Effector memory CD8-positive, alpha-beta T cell (primary cell): ENCODE data around the gene PRDM12.

Source experiments
- ATAC-seq: fragments of 150-1000 bp; cut with Tn5 transposase; replicated peaks from 2 replicates; pipeline ENCODE4 v1.10.0; 2021; ENCODE audit warnings: mild to moderate bottlenecking, moderate library complexity
- DNase-seq, 3 experiments: peaks; one replicate each; pipeline ENCODE4 v3.0.0; 2021
- H3K27ac Mint-ChIP-seq, 2 donors: one replicate each; pipeline ENCODE4 v1.8.0; 2022; ENCODE audit warnings: mild to moderate bottlenecking in 2 of 2, mixed read lengths in 2 of 2, moderate library complexity in 2 of 2
- H3K27me3 Mint-ChIP-seq, 2 donors: one replicate each; pipeline ENCODE4 v1.8.0; 2022; ENCODE audit warnings: mixed read lengths in 2 of 2
- H3K36me3 Mint-ChIP-seq: one replicate; pipeline ENCODE4 v1.8.0; 2022; ENCODE audit warnings: mild to moderate bottlenecking, moderate library complexity, mixed read lengths; ENCODE audit not compliant: insufficient read depth
- H3K4me1 Mint-ChIP-seq, 2 donors: one replicate each; pipeline ENCODE4 v1.8.0; 2022; ENCODE audit warnings: low read depth in 2 of 2, mixed read lengths in 2 of 2
- H3K4me3 Mint-ChIP-seq, 2 donors: one replicate each; pipeline ENCODE4 v1.8.0; 2022; ENCODE audit warnings: mild to moderate bottlenecking in 2 of 2, mixed read lengths in 2 of 2, moderate library complexity in 2 of 2
- H3K9me3 Mint-ChIP-seq, 2 donors: one replicate each; pipeline ENCODE4 v1.8.0; 2022; ENCODE audit warnings: mixed read lengths in 2 of 2

Gene PRDM12

DNA sequence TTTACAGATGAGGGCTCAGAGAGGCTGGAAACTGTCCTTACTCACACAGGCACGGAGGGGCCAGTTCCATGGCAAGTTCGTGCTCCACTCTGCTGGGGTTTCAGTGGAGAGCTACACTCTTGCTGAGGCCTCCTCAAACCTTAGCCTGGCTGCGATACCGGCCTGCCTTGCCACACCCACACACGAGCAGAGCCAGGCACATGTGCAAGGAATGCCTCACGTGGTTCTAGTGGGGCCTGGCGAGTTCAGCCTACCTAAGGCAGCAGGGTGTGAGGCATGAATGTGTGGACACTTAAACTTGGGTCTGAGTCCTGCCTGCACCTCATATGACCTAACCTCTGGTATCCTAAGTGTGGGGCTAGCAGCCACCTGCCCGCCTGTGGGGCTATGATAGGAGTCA, 21.5 kb upstream of the PRDM12 start:
- H3K27me3 Mint-ChIP-seq, result no peaks in the 10 kb centered on the region
- H3K4me1 Mint-ChIP-seq, result no peaks in the 10 kb centered on the region
- no peak for ATAC-seq
- H3K9me3 Mint-ChIP-seq, result peaks cover 0 to 10% of the 10 kb centered on the region in 2 donors
- no peak for DNase-seq
- H3K4me3 Mint-ChIP-seq, result no peak overlapping the region
- H3K36me3 Mint-ChIP-seq, result peaks cover 5% of the 10 kb centered on the region
- H3K27ac Mint-ChIP-seq, result no peak overlapping the region

GRCh38 chr9:130651221-130651620, 13.2 kb upstream of the PRDM12 start:
- no peak overlapping the region for H3K27ac Mint-ChIP-seq
- peaks cover 21 to 44% of the 10 kb centered on the region in 2 donors for H3K27me3 Mint-ChIP-seq
- no peak for ATAC-seq
- no peak for DNase-seq
- H3K36me3 Mint-ChIP-seq, result no peaks in the 10 kb centered on the region
- H3K4me3 Mint-ChIP-seq, result no peak overlapping the region
- no peaks in the 10 kb centered on the region for H3K4me1 Mint-ChIP-seq
- peaks cover 0 to 5% of the 10 kb centered on the region in 2 donors for H3K9me3 Mint-ChIP-seq

DNA sequence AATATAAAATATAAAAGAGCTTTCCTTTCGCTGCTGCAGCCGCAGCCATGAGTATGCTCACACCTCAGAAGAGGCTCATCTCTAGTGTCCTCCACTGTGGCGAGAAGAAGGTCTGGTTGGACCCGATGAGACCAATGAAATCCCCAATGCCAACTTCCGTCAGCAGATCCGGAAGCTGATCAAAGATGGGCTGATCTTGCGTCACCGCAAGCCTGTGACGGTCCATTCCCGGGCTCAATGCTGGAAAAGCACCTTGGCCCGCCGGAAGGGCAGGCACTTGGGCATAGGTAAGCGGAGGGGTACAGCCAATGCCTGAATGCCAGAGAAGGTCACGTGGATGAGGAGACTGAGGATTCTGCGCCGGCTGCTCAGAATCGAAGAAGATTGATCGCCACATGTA, 12.6 kb upstream of the PRDM12 start:
- Mint-ChIP-seq H3K9me3 (no peaks in the 10 kb centered on the region), H3K27me3 (peaks cover 26 to 50% of the 10 kb centered on the region in 2 donors), H3K4me1 (no peaks in the 10 kb centered on the region), H3K27ac (no peak overlapping the region), H3K4me3 (no peak overlapping the region), H3K36me3 (no peaks in the 10 kb centered on the region)
- ATAC-seq (no peak), DNase-seq (no peak)

GRCh38 chr9:130654879-130655278, 9.5 kb upstream of the PRDM12 start:
- H3K9me3 Mint-ChIP-seq, result no peaks in the 10 kb centered on the region
- ATAC-seq, result no peak
- DNase-seq, result no peak
- no peak overlapping the region for H3K27ac Mint-ChIP-seq
- H3K4me3 Mint-ChIP-seq, result no peak overlapping the region
- H3K4me1 Mint-ChIP-seq, result peaks cover 0 to 2% of the 10 kb centered on the region in 2 donors
- peaks cover 46 to 71% of the 10 kb centered on the region in 2 donors for H3K27me3 Mint-ChIP-seq
- H3K36me3 Mint-ChIP-seq, result no peaks in the 10 kb centered on the region

GRCh38 chr9:130658893-130659698, 5.3 kb upstream of the PRDM12 start:
- peak overlapping the region in 1 of 2 donors; percentile 27 for H3K4me3 Mint-ChIP-seq
- H3K27me3 Mint-ChIP-seq, result peaks cover 73 to 86% of the 10 kb centered on the region in 2 donors
- no peak overlapping the region for H3K27ac Mint-ChIP-seq

GRCh38 chr9:130659699-130660248, 4.6 kb upstream of the PRDM12 start:
- no peaks in the 10 kb centered on the region for H3K9me3 Mint-ChIP-seq
- peaks cover 78 to 93% of the 10 kb centered on the region in 2 donors for H3K27me3 Mint-ChIP-seq
- peak overlapping the region in 1 of 2 donors; percentile 40 for H3K4me3 Mint-ChIP-seq
- no peak for ATAC-seq
- H3K27ac Mint-ChIP-seq, result no peak overlapping the region
- H3K36me3 Mint-ChIP-seq, result peaks cover 4% of the 10 kb centered on the region
- no peak for DNase-seq
- H3K4me1 Mint-ChIP-seq, result peaks cover 13 to 17% of the 10 kb centered on the region in 2 donors

More at GRCh38 chr9:130658893-130659698, 5.3 kb upstream of the PRDM12 start:
- peaks cover 11 to 15% of the 10 kb centered on the region in 2 donors for H3K4me1 Mint-ChIP-seq
- H3K36me3 Mint-ChIP-seq, result peaks cover 4% of the 10 kb centered on the region
- ATAC-seq, result no peak
- no peaks in the 10 kb centered on the region for H3K9me3 Mint-ChIP-seq
- DNase-seq, result no peak

DNA sequence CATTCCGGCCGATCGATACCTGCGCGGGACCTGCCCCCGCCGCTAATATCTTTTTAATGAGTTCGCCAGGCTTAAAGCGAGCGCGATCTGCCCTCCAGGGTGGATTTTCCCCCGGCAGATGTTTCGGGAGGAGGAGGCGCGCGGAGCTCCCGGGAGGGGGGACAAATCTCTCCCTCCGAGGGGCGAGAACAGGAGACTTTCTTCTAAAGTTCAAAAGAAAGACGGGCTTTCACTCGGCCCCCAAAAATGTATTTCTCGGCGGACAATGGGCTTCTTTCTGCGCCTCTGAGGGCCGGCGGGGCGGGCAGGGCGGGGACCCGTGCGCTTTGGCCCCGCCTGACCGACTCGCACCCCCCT, 4.1 kb upstream of the PRDM12 start:
- no peak overlapping the region for H3K27ac Mint-ChIP-seq
- peaks cover 4% of the 10 kb centered on the region for H3K36me3 Mint-ChIP-seq

DNA sequence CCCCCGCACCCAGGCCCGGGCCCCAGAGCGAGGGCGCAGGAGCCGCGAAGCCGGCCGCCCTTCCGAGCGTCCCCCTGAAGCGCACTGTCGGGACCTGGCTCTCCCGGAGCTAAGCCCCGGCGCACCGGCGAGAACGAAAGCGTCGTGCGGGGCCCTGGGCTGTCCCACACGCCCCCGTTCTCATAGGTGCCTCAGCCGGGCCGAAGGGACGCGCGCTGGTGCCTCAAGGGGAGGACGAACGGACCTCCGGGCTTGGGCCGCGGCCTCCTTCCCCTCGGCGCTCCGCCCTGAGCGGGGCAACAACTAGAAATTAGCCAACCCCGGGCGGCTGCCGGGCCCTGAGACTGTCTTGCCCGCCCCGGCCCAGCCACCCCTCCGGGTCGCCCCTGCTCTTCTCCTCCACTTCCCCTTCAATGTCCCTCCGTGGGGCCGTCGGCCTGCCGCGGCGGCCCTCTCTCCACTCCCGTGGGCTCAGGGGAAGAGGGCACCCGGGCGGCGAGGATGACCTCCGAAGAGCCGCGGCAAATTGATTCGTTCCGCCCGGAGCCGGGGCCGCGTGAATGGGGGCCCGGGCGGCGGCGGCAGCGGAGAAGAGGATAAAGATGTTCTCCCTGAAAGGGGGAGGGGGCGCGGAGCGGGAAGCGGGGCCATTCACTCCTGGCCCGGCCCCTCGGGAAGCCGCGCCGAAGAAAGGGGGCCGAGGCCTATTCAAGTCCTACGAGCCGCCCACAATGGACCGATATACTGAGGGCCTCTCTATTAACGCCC, 3.5 kb upstream of the PRDM12 start:
- peak overlapping the region; percentile 46 to 57 for H3K4me3 Mint-ChIP-seq
- ATAC-seq, result no peak
- H3K27ac Mint-ChIP-seq, result no peak overlapping the region
- H3K27me3 Mint-ChIP-seq, result peaks cover 78 to 93% of the 10 kb centered on the region in 2 donors
- H3K36me3 Mint-ChIP-seq, result peaks cover 4% of the 10 kb centered on the region
- H3K4me1 Mint-ChIP-seq, result peaks cover 21 to 22% of the 10 kb centered on the region in 2 donors
- no peak for DNase-seq
- H3K9me3 Mint-ChIP-seq, result no peaks in the 10 kb centered on the region

More for the DNA sequence above, 4.1 kb upstream of the PRDM12 start:
- peaks cover 78 to 93% of the 10 kb centered on the region in 2 donors for H3K27me3 Mint-ChIP-seq
- peak overlapping the region in 1 of 2 donors; percentile 17 for H3K4me3 Mint-ChIP-seq
- DNase-seq (no peak), ATAC-seq (no peak)
- no peaks in the 10 kb centered on the region for H3K9me3 Mint-ChIP-seq
- H3K4me1 Mint-ChIP-seq, result peaks cover 16 to 18% of the 10 kb centered on the region in 2 donors

DNA sequence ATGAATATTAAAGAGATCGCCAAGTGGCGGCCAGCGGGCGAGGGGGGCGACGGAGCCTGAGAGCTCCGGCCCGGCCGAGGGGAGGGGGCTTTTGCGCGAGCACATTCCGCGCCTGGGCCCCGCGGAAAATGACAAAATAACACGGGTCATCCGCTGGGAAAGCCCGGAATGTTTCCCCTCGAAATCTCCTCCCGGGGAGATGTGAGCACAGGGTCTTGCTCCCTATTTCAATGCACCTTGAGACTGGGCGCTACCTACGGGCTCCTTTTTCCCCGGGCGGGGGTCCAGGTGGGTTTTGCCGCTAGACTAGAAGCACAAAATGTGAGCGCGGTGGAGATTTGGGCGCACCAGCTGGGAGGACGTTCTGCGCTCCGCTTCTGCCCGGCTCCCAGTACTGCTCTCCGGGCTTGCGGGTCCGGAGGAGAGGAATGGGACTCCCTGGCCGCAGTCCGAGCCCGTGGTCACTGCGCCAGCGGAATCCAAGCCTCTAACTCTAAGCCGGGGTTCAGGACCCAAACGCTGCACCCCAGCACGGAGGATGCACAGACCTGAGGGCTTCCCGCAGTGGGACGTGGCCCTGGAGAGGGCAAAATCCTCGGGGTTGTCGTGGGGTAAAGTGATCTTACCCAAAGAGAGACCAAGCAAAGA, 2.8 kb upstream of the PRDM12 start:
- H3K9me3 Mint-ChIP-seq, result no peaks in the 10 kb centered on the region
- peak overlapping the region in 1 of 2 donors; percentile 85 for H3K4me3 Mint-ChIP-seq
- peaks cover 74 to 93% of the 10 kb centered on the region in 2 donors for H3K27me3 Mint-ChIP-seq
- H3K36me3 Mint-ChIP-seq, result peaks cover 4% of the 10 kb centered on the region
- DNase-seq (no peak), ATAC-seq (no peak)
- H3K27ac Mint-ChIP-seq, result no peak overlapping the region
- peaks cover 21 to 22% of the 10 kb centered on the region in 2 donors for H3K4me1 Mint-ChIP-seq

DNA sequence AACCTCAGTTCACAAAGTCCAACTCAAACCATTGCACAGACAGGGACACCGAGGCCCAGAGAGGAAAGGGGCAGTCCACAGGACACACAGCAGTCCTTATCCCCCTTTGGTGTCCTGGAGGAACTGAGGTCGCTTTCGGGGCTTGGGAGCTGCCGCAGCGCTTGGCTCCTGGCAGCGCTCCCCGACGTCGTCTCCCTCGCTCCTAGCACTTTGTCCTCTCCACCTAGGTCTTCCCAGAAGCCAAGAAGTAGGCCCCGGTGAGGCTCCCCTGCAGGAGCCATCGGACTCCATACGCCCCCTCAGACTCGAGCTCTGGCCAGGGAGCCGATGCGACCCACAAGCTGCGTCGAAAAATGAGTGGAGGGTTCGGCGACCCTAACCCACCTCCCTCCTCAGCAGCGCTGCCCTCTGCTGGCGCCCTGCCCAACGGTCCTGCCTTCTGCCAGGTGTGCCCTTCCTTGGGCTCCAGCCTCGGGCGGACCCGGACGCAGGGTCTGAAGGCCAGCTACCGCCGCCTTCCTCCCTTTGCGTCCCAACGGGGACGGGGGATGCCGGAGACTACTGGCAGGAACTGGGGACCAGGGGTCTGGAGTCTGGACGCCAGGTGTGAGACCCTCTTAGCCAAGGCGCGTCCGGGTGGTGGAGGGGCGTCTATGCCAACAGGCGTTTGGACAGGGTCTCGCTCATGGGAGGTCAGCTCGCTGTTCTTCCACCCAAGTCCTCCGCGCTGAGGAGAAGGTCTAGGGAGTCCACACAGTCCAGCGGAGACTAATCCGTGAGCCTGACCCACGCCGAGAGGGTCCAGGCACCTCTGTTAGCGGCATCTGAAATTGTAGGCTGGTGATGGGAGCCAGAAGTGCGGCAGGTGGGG, 2.1 kb upstream of the PRDM12 start:
- H3K27me3 Mint-ChIP-seq, result peaks cover 68 to 93% of the 10 kb centered on the region in 2 donors
- H3K4me3 Mint-ChIP-seq, result peak overlapping the region; percentile 75 to 85

DNA sequence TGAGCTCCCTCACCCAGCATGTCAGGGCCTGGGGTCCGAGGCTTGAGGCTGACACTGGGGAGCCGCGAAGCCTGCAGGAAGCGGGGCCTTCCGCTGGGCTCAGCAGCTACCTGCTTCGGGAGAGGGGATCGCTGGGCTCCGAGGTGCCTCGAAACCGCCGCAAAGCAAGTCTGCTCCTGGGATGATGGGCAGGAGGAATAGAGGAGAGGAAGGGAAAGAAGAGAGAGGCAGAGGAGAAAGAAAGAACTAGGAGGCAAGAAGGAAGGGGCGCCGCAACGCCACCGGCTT, 1.5 kb upstream of the PRDM12 start:
- no peak for DNase-seq
- peak overlapping the region; percentile 75 to 85 for H3K4me3 Mint-ChIP-seq
- no peaks in the 10 kb centered on the region for H3K9me3 Mint-ChIP-seq
- H3K27ac Mint-ChIP-seq, result no peak overlapping the region
- peak; percentile 43 for ATAC-seq
- peaks cover 21 to 22% of the 10 kb centered on the region in 2 donors for H3K4me1 Mint-ChIP-seq
- H3K27me3 Mint-ChIP-seq, result peaks cover 67 to 93% of the 10 kb centered on the region in 2 donors
- peaks cover 4% of the 10 kb centered on the region for H3K36me3 Mint-ChIP-seq

More for the DNA sequence above, 2.1 kb upstream of the PRDM12 start:
- no peaks in the 10 kb centered on the region for H3K9me3 Mint-ChIP-seq
- DNase-seq, result no peak
- peaks cover 4% of the 10 kb centered on the region for H3K36me3 Mint-ChIP-seq
- H3K4me1 Mint-ChIP-seq, result peaks cover 21 to 22% of the 10 kb centered on the region in 2 donors
- no peak overlapping the region for H3K27ac Mint-ChIP-seq
- no peak for ATAC-seq

- ATAC-seq (peak; percentile 55), DNase-seq (no peak)
- Mint-ChIP-seq H3K4me3 (peak overlapping the region; percentile 75 to 85), H3K4me1 (peaks cover 21 to 23% of the 10 kb centered on the region in 2 donors), H3K36me3 (peaks cover 4% of the 10 kb centered on the region), H3K27ac (no peak overlapping the region), H3K27me3 (peaks cover 67 to 93% of the 10 kb centered on the region in 2 donors), H3K9me3 (no peaks in the 10 kb centered on the region)
Measured at GRCh38 chr9:130663258-130663976, 977 bp upstream of the PRDM12 start.
